Psoas muscle (tissue), 8 donors: ENCODE results near the gene TTN. TPM values are rescaled to one million over a fixed set of nuclear protein-coding genes. Genes with fewer than 3 reads are reported as not detected.

Experiments
- ATAC-seq, 4 donors: fragments of 200-7000 bp; cut with Tn5 transposase; one replicate each; pipeline ENCODE4 v1.9.1; 2020; ENCODE audit warnings: moderate library complexity in 3 of 4, mild to moderate bottlenecking in 2 of 4
- DNase-seq, 2 donors: peaks; one replicate each; pipeline ENCODE4 v3.0.0-alpha.2; 2020
- H3K27ac ChIP-seq: fragments of 200-600 bp; one replicate; pipeline ENCODE4 v1.8.0; 2022
- H3K27me3 ChIP-seq, 3 donors: fragments of 200-600 bp in 1 of 3; one replicate each; pipeline versions ENCODE4 v1.6.1 to v1.8.0; 2013 to 2022; ENCODE audit warnings: low read length in 2 of 3, mild to moderate bottlenecking in 2 of 3, moderate library complexity in 1 of 3; ENCODE audit not compliant: insufficient read depth in 3 of 3
- H3K36me3 ChIP-seq, 2 donors: fragments of 200-600 bp in 1 of 2; one replicate each; pipeline versions ENCODE4 v1.6.1 to v1.8.0; 2013 to 2022; ENCODE audit warnings: low read depth in 1 of 2, mild to moderate bottlenecking in 1 of 2, moderate library complexity in 1 of 2; ENCODE audit not compliant: insufficient read depth in 1 of 2
- H3K4me1 ChIP-seq: fragments of 200-600 bp; one replicate; pipeline ENCODE4 v1.8.0; 2022
- H3K4me3 ChIP-seq: fragments of 200-600 bp; one replicate; pipeline ENCODE4 v1.8.0; 2022; ENCODE audit warnings: mild to moderate bottlenecking
- H3K9me3 ChIP-seq: fragments of 200-600 bp; one replicate; pipeline ENCODE4 v1.8.0; 2022
- WGBS, 3 donors: extraction: QIAGEN DNeasy Blood & Tissue Kit; methylation state at CpG; one replicate each; pipeline versions ENCODE4 v1.1.6 to v1.1.7; 2013; 5-methylcytosine and 5-hydroxymethylcytosine counted together
- intact Hi-C, 2 donors: fragments of 100-400 bp; cut with DNase I; formaldehyde crosslinking; loops; one replicate each; pipeline versions ENCODE4 v1.11.0 to v1.14.2; 2022
- polyA plus RNA-seq, 3 donors: library from polyadenylated mRNA; stranded (reverse); fragments of 200-250 nt; gene quantifications; one replicate each; pipeline ENCODE4 v1.2.3, GENCODE V29; 2013
- total RNA-seq, 4 donors: library from RNA; stranded (reverse); fragmentation: NEBNext Ultra II Directional in 2 of 4; extraction: Animal tissue kit (Norgen Biotek cat#: 25700) in 2 of 4; gene quantifications; one replicate each; pipeline versions ENCODE4 v1.2.1 to v1.2.4, GENCODE V29; 2021 to 2023
- TF ChIP-seq, protein P1 (sequence below): fragments of 200-600 bp; IDR thresholded peaks from one replicate; pipeline ENCODE4 v1.8.0; 2022; ENCODE audit warnings: antibody characterized with exemption
- donor health status: healthy with polysubstance abuse.
- donor health status: DM: no; HTN: no; CAD: no; lungs with moderate emphysema.
- donor health status: Bipolar disorder and iron deficiency.
- donor health status: healthy.
- donor health status: DM: yes; HTN: yes; CAD: no.
- donor health status: DM: no; HTN: no; CAD: no.
- donor health status: DM: no; HTN: no; CAD: no.
- donor health status: DM: yes; HTN: yes; CAD: no.

TTN gene
- total and polyA plus RNA-seq, 7 donors = 137 to 7,650 (median 4,462) TPM

DNA sequence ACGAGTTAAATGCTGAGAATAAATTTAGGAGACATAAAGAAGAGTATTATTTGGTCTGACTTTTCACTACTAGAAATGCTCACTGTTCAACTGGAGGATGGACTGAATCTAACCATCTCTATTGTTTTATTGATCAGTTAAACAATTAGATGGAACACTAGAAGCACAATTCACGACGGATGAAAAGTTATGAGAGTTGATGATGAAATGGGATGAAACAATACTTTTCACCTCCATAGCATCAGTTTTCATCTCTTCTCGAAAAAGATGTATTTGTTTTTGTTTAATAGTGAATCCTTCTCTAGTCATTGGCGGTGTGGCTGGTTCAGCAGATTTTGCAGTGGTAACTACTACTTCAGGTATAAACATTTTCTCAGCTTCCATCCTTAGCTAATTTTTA, 19.3 kb downstream of the TTN start:
- intact Hi-C loops = no loop called here
- Histone ChIP-seq H3K9me3 (no peaks in the 10 kb centered on the region), H3K27me3 (no peaks in the 10 kb centered on the region), H3K4me3 (peak overlapping the region; percentile 80), H3K27ac (peak overlapping the region; percentile 63), H3K4me1 (peaks cover 56% of the 10 kb centered on the region), H3K36me3 (peaks cover 16 to 100% of the 10 kb centered on the region in 2 donors)
- TF ChIP-seq, protein P1, sequence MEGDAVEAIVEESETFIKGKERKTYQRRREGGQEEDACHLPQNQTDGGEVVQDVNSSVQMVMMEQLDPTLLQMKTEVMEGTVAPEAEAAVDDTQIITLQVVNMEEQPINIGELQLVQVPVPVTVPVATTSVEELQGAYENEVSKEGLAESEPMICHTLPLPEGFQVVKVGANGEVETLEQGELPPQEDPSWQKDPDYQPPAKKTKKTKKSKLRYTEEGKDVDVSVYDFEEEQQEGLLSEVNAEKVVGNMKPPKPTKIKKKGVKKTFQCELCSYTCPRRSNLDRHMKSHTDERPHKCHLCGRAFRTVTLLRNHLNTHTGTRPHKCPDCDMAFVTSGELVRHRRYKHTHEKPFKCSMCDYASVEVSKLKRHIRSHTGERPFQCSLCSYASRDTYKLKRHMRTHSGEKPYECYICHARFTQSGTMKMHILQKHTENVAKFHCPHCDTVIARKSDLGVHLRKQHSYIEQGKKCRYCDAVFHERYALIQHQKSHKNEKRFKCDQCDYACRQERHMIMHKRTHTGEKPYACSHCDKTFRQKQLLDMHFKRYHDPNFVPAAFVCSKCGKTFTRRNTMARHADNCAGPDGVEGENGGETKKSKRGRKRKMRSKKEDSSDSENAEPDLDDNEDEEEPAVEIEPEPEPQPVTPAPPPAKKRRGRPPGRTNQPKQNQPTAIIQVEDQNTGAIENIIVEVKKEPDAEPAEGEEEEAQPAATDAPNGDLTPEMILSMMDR = no peak
- DNase-seq (no peak), ATAC-seq (no peak)
- 39 to 72% (median 46%) methylated on average over 5 of the region's 5 CpGs for WGBS, 3 donors

DNA sequence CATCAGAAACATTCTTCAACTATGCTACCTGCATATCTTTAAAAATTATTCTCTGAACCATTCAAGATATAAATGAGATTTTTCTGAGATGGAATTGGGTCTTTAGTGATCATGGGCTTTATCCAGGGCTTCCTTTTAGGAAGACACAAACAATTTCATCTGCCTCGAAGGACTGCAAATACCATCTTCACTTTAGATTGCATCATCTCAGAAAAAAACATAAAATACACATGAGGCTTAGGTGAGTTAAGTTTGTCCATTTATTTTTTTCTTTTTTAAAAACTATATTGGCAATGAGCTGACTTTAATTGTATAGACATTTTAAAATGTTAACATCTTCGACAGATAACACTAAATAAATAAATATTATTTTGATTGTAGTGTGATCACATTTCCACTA, 20.1 kb downstream of the TTN start:
- Histone ChIP-seq H3K4me3 (peak overlapping the region; percentile 80), H3K36me3 (peaks cover 12 to 100% of the 10 kb centered on the region in 2 donors), H3K27me3 (no peaks in the 10 kb centered on the region), H3K4me1 (peaks cover 62% of the 10 kb centered on the region), H3K9me3 (no peaks in the 10 kb centered on the region), H3K27ac (peak overlapping the region; percentile 63)
- no peak for DNase-seq
- intact Hi-C loops = no loop called here
- TF ChIP-seq, protein P1 = no peak
- no peak for ATAC-seq
- WGBS, 3 donors = 44 to 59% (median 47%) methylated on average over 2 of the region's 2 CpGs

DNA sequence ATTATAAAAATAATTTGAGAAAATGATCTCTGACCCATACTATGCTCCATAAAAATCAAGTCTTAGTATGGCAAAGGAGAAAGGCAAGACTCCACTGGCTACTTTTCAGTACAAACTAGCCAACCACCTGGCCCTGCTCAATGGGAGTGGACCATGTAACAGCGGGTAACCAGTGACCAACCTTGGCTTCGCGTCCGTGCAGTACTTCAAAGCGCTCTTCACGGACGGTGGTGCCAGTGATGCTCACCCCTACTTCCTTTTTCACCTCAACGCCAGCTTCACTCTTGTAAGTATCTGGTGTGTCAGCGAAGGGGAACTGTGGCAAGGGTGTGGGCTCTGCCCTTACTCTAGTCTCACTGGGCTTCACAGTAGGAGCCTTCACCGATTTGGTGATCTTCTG, 23.3 kb downstream of the TTN start:
- Histone ChIP-seq H3K36me3 (peaks cover 6 to 100% of the 10 kb centered on the region in 2 donors), H3K27me3 (no peaks in the 10 kb centered on the region), H3K4me3 (peak overlapping the region; percentile 80), H3K4me1 (peaks cover 65% of the 10 kb centered on the region), H3K9me3 (no peaks in the 10 kb centered on the region), H3K27ac (peak overlapping the region; percentile 30)
- intact Hi-C loops = no loop called here
- TF ChIP-seq, protein P1 = no peak
- ATAC-seq = peak; percentile 33 to 51 (median 44)
- peak in 1 of 2 donors; percentile 68 for DNase-seq
- WGBS, 3 donors = 34 to 60% (median 52%) methylated on average over 10 of the region's 10 CpGs

DNA sequence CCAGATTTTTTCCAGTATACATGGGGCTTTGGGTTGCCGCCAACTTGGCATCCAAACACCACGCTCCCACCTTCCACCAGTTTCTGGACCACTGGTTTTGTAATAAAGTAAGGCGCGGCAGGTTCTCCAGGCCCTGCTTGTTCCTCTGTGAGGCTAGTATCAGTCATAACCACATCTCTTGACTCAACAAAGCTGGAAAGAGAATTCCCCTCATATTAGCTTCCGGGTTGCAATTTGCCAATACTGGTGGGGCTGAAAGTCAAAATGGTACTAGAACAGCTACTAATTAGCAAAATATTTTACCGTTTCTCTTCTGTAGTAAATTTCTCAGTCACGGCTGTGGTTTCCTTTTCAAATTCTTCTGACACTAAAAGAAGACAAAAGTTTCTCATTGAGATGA, 25.0 kb downstream of the TTN start:
- Histone ChIP-seq H3K9me3 (no peaks in the 10 kb centered on the region), H3K27me3 (no peaks in the 10 kb centered on the region), H3K4me1 (peaks cover 68% of the 10 kb centered on the region), H3K36me3 (peaks cover 6 to 100% of the 10 kb centered on the region in 2 donors), H3K4me3 (peak overlapping the region; percentile 39), H3K27ac (peak overlapping the region; percentile 30)
- 69 to 87% (median 77%) methylated on average over 7 of the region's 7 CpGs for WGBS, 3 donors
- intact Hi-C loops = no loop called here
- TF ChIP-seq, protein P1 = no peak
- DNase-seq (no peak), ATAC-seq (peak in 2 of 4 donors; percentile 5 to 7)

DNA sequence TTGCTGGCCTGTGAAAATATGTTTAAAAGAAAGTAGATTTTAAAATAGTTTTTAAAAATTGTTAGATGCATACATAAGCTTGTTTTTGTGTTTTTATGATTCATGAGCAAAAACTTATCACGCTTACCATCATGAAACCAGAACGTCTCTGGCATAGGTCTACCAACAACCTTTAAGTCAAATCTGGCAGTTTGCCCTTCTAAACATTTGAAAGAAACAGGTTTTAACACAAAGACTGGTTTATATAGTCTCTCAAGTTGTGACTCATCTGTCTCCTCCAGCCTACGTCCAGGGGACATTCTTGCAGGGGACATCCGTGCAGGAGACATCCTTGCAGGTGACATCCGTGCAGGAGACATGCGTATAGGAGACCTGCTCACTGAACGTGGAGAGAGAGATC, 29.6 kb downstream of the TTN start:
- ATAC-seq (peak in 3 of 4 donors; percentile 12 to 21 (median 16)), DNase-seq (no peak)
- intact Hi-C loops = no loop called here
- Histone ChIP-seq H3K27me3 (no peaks in the 10 kb centered on the region), H3K4me1 (peaks cover 85% of the 10 kb centered on the region), H3K4me3 (peak overlapping the region; percentile 38), H3K27ac (peak overlapping the region; percentile 59), H3K9me3 (no peaks in the 10 kb centered on the region), H3K36me3 (peaks cover 21 to 100% of the 10 kb centered on the region in 2 donors)
- TF ChIP-seq, protein P1 = no peak
- WGBS, 3 donors = 35 to 63% (median 42%) methylated on average over 7 of the region's 7 CpGs
